KMS-11 (cell line): Measurements from ENCODE around the gene ATP9B.

Experiments
- H2AFZ ChIP-seq: fragments of 200-600 bp; sonication (generic); 2 replicates; pipeline ENCODE4 v1.6.1; 2016; ENCODE audit warnings: antibody characterized with exemption, mixed run types, low read depth
- H3K27ac ChIP-seq: fragments of 200-600 bp; sonication (generic); 2 replicates; pipeline ENCODE4 v1.6.1; 2016; ENCODE audit warnings: mild to moderate bottlenecking, mixed run types
- H3K27me3 ChIP-seq: fragments of 200-600 bp; sonication (generic); 2 replicates; pipeline ENCODE4 v1.6.1; 2017; ENCODE audit warnings: mild to moderate bottlenecking, low read depth, mixed run types, moderate library complexity; ENCODE audit not compliant: insufficient read depth
- H3K36me3 ChIP-seq: fragments of 200-600 bp; sonication (generic); 2 replicates; pipeline ENCODE4 v1.6.1; 2017; ENCODE audit warnings: mild to moderate bottlenecking, mixed run types; ENCODE audit not compliant: insufficient read depth
- H3K4me1 ChIP-seq: fragments of 200-600 bp; sonication (generic); 2 replicates; pipeline ENCODE4 v1.6.1; 2016; ENCODE audit warnings: mild to moderate bottlenecking, low read depth, mixed run types; ENCODE audit not compliant: poor library complexity, severe bottlenecking
- H3K4me2 ChIP-seq: fragments of 200-600 bp; sonication (generic); 2 replicates; pipeline ENCODE4 v1.7.0; 2016; ENCODE audit warnings: mild to moderate bottlenecking, mixed run types
- H3K4me3 ChIP-seq: fragments of 200-600 bp; sonication (generic); IDR thresholded peaks from 2 replicates; pipeline ENCODE4 v1.6.1; 2017; ENCODE audit warnings: low read depth, low read length, mixed read lengths; ENCODE audit not compliant: insufficient read depth
- H3K79me2 ChIP-seq: fragments of 200-600 bp; sonication (generic); 2 replicates; pipeline ENCODE4 v1.6.1; 2016; ENCODE audit warnings: low read depth, mixed run types; ENCODE audit not compliant: insufficient read depth
- H3K9ac ChIP-seq: fragments of 200-600 bp; sonication (generic); 2 replicates; pipeline ENCODE4 v1.6.1; 2016; ENCODE audit warnings: mild to moderate bottlenecking, mixed run types
- H4K20me1 ChIP-seq: fragments of 200-600 bp; sonication (generic); 2 replicates; pipeline ENCODE4 v1.6.1; 2016; ENCODE audit warnings: mild to moderate bottlenecking, mixed run types; ENCODE audit not compliant: insufficient read depth
- TF ChIP-seq, protein P1 (sequence below): fragments of 200-600 bp; sonication (generic); conservative IDR thresholded peaks from 2 replicates; pipeline ENCODE4 v1.6.1; 2017; ENCODE audit warnings: low read depth, mild to moderate bottlenecking, antibody characterized with exemption, low read length, moderate library complexity, mixed read lengths

Gene ATP9B

DNA sequence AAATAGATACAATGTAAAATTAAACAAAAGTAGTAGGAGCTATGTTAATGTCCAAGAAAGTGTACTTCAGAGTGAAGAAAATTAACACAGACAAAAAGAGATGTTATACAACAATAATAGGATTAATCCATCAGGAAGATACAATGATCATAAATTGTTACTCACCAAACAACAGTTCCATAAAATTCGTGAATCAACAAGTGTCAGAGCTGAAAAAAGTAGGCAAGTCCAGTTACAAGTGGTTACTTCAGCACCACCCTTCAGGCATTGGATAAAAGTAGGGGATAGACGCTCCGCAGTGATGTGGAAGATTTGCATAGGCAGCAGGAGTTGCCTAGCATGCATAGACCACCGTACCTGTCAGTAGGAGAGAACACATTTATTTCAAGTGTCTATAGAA, 77.8 kb downstream of the ATP9B start:
- Histone ChIP-seq H3K79me2 (no peaks in the 10 kb centered on the region), H4K20me1 (no peaks in the 10 kb centered on the region), H3K27ac (no peak overlapping the region), H3K9ac (no peak overlapping the region), H3K4me3 (no peak overlapping the region), H3K27me3 (no peaks in the 10 kb centered on the region), H3K4me2 (no peak overlapping the region), H3K4me1 (no peaks in the 10 kb centered on the region), H3K36me3 (0 out of 2 replicates have a peak, but pooled peaks cover 4% of the 10 kb centered on the region), H2AFZ (no peak overlapping the region)
- TF ChIP-seq, protein P1, sequence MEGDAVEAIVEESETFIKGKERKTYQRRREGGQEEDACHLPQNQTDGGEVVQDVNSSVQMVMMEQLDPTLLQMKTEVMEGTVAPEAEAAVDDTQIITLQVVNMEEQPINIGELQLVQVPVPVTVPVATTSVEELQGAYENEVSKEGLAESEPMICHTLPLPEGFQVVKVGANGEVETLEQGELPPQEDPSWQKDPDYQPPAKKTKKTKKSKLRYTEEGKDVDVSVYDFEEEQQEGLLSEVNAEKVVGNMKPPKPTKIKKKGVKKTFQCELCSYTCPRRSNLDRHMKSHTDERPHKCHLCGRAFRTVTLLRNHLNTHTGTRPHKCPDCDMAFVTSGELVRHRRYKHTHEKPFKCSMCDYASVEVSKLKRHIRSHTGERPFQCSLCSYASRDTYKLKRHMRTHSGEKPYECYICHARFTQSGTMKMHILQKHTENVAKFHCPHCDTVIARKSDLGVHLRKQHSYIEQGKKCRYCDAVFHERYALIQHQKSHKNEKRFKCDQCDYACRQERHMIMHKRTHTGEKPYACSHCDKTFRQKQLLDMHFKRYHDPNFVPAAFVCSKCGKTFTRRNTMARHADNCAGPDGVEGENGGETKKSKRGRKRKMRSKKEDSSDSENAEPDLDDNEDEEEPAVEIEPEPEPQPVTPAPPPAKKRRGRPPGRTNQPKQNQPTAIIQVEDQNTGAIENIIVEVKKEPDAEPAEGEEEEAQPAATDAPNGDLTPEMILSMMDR, result no peak

DNA sequence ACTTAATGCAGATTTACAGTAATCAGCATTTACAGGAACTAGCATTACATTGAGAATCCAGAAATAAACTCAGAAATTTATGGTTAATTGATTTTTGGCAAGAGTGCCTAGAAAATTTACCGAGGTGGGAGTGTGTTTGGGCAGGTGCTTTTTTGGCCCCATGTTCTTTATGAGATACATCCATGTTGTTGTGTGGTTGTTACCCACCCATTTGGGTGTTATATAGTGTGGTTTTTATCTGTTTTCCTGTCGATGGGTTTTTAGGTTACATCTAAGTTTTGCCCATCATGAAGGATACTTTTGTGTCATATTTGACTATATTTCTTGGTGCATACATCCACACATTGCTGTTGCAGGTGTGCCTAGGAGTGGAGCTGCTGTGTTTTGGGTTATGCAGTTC, 82.0 kb downstream of the ATP9B start:
- Histone ChIP-seq H3K4me3 (no peak overlapping the region), H4K20me1 (no peaks in the 10 kb centered on the region), H3K79me2 (no peaks in the 10 kb centered on the region), H3K4me1 (no peaks in the 10 kb centered on the region), H3K27ac (no peak overlapping the region), H3K27me3 (no peaks in the 10 kb centered on the region), H3K9ac (no peak overlapping the region), H3K36me3 (0 out of 2 replicates have a peak, but pooled peaks cover 4% of the 10 kb centered on the region), H3K4me2 (no peak overlapping the region), H2AFZ (no peak overlapping the region)
- TF ChIP-seq, protein P1, result no peak

DNA sequence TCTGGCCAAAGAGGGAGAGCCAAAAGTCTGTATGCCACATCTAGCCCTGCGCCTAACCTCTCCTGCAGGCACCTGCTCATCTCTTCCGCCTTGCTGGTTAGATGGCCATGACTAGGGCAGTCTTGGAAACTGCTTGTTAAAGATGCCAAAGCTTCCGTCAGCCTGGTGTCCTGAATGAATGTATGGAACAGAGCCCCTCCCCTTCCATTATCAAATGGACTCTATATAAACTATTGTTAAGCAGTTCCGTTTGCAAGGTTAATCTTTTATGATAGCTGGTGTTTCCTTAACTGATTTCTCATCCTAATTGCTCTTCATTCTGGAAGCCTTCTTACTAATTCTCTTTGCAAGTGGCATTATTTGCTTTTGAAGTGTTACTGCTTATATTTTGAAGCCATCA, 87.1 kb downstream of the ATP9B start:
- H4K20me1 ChIP-seq, result no peaks in the 10 kb centered on the region
- TF ChIP-seq, protein P1, result no peak
- no peak overlapping the region for H2AFZ ChIP-seq
- H3K79me2 ChIP-seq, result no peaks in the 10 kb centered on the region
- H3K4me1 ChIP-seq, result no peaks in the 10 kb centered on the region
- no peak overlapping the region for H3K4me2 ChIP-seq
- H3K4me3 ChIP-seq, result no peak overlapping the region
- no peak overlapping the region for H3K9ac ChIP-seq
- no peaks in the 10 kb centered on the region; the same call in 1 of the 2 replicates for H3K36me3 ChIP-seq
- H3K27ac ChIP-seq, result no peak overlapping the region
- H3K27me3 ChIP-seq, result no peaks in the 10 kb centered on the region

DNA sequence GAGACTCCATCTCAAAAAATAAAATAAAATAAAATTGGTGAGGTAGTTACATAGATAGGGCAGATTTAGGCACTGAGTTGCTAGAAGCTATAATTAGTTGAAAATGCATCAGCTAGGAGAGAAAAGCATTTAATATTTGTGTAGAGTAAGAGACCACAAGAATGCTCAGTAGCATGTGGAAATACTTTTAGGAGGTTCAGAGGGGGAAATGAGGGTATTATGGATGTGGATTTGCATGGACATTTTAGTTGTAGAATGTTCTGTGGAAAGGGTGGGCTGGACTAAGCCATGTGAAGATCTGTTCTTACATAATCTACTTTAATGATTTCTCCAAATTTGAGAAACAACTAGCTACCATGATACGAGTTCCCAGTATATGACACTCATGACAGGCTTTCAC, 95.5 kb downstream of the ATP9B start:
- Histone ChIP-seq H4K20me1 (no peaks in the 10 kb centered on the region), H3K79me2 (no peaks in the 10 kb centered on the region), H3K4me2 (no peak overlapping the region), H3K27ac (no peak overlapping the region), H3K27me3 (no peaks in the 10 kb centered on the region), H3K36me3 (no peaks in the 10 kb centered on the region; the same call in 1 of the 2 replicates), H3K4me3 (no peak overlapping the region), H2AFZ (no peak overlapping the region), H3K4me1 (no peaks in the 10 kb centered on the region), H3K9ac (no peak overlapping the region)
- TF ChIP-seq, protein P1, result no peak

DNA sequence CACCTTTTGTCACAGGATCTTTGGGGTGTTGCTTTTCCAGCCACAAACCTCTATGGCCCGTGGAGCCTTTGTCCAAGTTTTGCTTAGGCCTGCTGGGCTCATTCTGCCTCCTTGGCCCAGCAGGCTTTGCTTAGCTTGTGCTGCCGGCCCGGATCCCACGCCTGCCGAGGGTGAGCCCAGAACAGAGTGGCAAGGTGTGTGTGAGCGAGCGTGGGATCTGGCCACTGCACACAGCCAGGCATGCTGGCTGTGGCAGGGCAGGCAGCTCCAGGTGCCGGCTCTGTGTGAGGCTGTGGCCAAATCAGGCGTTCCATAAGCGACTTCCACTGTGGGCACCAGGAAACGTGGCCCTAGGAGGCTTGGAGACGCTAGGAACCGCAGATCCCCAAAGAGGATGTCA, 97.5 kb downstream of the ATP9B start:
- no peaks in the 10 kb centered on the region for H4K20me1 ChIP-seq
- no peak overlapping the region for H3K9ac ChIP-seq
- no peak overlapping the region for H2AFZ ChIP-seq
- no peaks in the 10 kb centered on the region for H3K4me1 ChIP-seq
- H3K27ac ChIP-seq, result no peak overlapping the region
- TF ChIP-seq, protein P1, result no peak
- H3K4me3 ChIP-seq, result no peak overlapping the region
- no peaks in the 10 kb centered on the region; the same call in 1 of the 2 replicates for H3K36me3 ChIP-seq
- no peak overlapping the region for H3K4me2 ChIP-seq
- H3K79me2 ChIP-seq, result no peaks in the 10 kb centered on the region
- no peaks in the 10 kb centered on the region for H3K27me3 ChIP-seq
